MM.1S (cell line): ENCODE measurements around the gene CD200R1.

Experiments used
- EZH2 ChIP-seq: fragments of 300-600 bp; sonication (generic); optimal IDR thresholded peaks from 2 replicates; pipeline ENCODE3; 2017; ENCODE audit warnings: low read depth, mild to moderate bottlenecking, antibody characterized with exemption, low read length, mixed read lengths
- EZH2phosphoT487 ChIP-seq: fragments of 300-600 bp; sonication (generic); IDR thresholded peaks from 2 replicates; pipeline ENCODE4 v1.6.1; 2018; ENCODE audit warnings: antibody characterized with exemption, low read length
- TF ChIP-seq, protein P1 (sequence below): fragments of 300-600 bp; sonication (generic); IDR thresholded peaks from 2 replicates; pipeline ENCODE4 v1.5.1; 2016; ENCODE audit warnings: antibody characterized with exemption, low read length, mixed read lengths

DNA sequence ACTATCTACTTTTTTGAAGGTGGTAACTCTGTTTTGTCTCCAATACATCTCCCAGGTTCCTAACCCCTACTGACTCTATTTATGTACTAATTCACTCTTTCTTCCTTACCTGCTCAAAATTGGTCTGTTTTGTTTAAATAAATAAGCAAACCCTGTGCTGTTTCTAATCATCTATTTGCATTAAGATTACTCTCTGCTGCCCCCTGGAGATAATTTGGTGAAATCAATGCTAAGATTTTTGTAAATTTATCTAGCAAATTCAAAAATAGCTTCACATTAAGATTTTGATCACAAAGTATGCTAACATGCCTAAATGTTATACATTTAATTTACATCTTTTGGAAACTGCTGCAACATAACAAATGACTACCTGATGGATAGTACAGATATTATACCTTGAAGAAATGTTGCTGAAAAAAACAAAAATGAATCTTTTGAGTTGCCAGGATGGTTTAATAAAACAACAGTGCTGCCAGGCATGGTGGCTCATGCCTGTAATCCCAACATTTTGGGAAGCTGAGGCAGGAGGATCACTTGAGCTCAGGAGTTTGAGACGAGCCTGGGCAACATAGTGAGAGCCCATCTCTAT is 4.4 kb upstream of the CD200R1 start:
- TF ChIP-seq, protein P1, sequence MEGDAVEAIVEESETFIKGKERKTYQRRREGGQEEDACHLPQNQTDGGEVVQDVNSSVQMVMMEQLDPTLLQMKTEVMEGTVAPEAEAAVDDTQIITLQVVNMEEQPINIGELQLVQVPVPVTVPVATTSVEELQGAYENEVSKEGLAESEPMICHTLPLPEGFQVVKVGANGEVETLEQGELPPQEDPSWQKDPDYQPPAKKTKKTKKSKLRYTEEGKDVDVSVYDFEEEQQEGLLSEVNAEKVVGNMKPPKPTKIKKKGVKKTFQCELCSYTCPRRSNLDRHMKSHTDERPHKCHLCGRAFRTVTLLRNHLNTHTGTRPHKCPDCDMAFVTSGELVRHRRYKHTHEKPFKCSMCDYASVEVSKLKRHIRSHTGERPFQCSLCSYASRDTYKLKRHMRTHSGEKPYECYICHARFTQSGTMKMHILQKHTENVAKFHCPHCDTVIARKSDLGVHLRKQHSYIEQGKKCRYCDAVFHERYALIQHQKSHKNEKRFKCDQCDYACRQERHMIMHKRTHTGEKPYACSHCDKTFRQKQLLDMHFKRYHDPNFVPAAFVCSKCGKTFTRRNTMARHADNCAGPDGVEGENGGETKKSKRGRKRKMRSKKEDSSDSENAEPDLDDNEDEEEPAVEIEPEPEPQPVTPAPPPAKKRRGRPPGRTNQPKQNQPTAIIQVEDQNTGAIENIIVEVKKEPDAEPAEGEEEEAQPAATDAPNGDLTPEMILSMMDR: peak; percentile 65
- TF ChIP-seq EZH2 (no peak), EZH2phosphoT487 (no peak)
